ENCODE results near the gene TFF2. TPM values are rescaled to one million over a fixed set of nuclear protein-coding genes. Genes with fewer than 3 reads are reported as not detected.

TFF2 gene
- total and polyA plus RNA-seq, 2 donors from 2014 or later: not detected

DNA sequence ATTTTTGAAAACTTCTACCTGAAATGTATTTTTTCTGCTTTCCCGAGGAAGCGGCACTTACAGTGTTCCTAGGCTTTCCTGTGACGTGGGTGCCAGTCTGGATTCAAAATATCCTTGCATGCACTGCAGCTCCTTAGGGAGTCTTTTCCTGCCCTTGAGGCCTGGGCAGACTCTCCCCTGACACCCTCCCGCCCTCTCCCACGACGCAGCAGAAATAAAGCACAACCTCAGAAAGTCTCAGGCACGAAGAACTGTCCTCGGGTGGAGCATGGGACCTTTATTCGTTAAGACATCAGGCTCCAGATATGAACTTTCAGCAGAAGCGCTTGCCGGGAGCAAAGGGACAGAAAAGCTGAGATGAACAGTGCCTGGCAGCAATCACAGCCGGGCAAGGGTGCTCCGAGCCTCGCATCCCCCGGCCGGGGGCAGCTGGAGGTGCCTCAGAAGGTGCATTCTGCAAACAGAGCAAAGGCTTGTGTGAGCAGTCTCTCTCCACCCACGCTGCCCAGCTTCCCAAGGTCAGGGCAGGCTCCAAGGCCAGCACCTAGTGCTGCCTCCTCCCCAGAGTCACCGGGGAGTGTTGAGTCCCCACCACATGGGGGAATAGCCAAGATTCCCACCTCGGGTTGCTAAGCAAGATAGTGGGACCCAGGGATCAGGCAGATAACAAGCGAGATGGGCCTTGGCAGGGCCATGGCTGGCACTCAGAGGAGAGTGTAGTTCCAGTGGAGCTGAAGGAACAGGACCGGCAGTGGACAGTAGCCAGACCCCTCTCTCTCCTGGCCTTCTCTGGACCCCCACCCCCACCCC is 38.8 kb downstream of the TFF2 start:
- H3K27me3 ChIP-seq (ENCODE audit: control insufficient read depth, insufficient read depth, low read length): no peaks in the 10 kb centered on the region
- H3K9me3 ChIP-seq (ENCODE audit: control insufficient read depth in 2 of 3, insufficient read depth in 1 of 3, low read length in 3 of 3): no peaks in the 10 kb centered on the region
- no peak overlapping the region for H3K9ac ChIP-seq (ENCODE audit: low read length in 3 of 3)
- H3K4me3 ChIP-seq (ENCODE audit: low read length in 3 of 3): no peak overlapping the region
- intact Hi-C loops (cut with DNase I): no loop called here
- H3K27ac ChIP-seq (ENCODE audit: low read depth in 2 of 2, low read length in 2 of 2): no peak overlapping the region
- H3K4me1 ChIP-seq (ENCODE audit: control insufficient read depth in 2 of 3, insufficient read depth in 2 of 3, low read depth in 1 of 3, low read length in 3 of 3): peaks cover 0 to 3% (median 0%) of the 10 kb centered on the region in 3 donors
- TF ChIP-seq, protein P1, sequence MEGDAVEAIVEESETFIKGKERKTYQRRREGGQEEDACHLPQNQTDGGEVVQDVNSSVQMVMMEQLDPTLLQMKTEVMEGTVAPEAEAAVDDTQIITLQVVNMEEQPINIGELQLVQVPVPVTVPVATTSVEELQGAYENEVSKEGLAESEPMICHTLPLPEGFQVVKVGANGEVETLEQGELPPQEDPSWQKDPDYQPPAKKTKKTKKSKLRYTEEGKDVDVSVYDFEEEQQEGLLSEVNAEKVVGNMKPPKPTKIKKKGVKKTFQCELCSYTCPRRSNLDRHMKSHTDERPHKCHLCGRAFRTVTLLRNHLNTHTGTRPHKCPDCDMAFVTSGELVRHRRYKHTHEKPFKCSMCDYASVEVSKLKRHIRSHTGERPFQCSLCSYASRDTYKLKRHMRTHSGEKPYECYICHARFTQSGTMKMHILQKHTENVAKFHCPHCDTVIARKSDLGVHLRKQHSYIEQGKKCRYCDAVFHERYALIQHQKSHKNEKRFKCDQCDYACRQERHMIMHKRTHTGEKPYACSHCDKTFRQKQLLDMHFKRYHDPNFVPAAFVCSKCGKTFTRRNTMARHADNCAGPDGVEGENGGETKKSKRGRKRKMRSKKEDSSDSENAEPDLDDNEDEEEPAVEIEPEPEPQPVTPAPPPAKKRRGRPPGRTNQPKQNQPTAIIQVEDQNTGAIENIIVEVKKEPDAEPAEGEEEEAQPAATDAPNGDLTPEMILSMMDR (IDR thresholded peaks at IDR 0.05; ENCODE audit: borderline replicate concordance, extremely low read depth, insufficient read depth): no peak
- no peak for DNase-seq
- no peak for FAIRE-seq
- no peaks in the 10 kb centered on the region for H3K36me3 ChIP-seq (ENCODE audit: control insufficient read depth in 2 of 3, insufficient read depth in 3 of 3, low read length in 3 of 3)

DNA sequence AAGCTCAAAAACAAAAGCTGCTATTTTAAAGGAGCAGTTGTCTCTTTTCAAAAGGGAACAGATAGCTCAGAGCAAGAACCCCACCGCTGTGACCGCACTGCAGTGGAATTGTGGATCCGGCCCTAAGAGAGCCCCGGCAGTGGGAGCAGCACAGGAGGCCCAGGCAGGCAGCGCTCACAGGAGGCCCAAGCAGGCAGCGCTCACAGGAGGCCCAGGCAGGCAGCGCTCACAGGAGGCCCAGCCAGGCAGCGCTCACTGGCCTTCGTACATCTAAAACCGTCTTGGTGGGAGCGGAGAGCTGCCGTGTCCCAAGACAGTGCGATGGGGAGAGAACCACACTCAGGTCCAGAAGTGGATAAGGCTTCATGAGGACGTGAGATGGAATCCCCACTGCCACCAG is 39.6 kb downstream of the TFF2 start:
- no peaks in the 10 kb centered on the region for H3K27me3 ChIP-seq (ENCODE audit: control insufficient read depth, insufficient read depth, low read length)
- no peak overlapping the region for H3K27ac ChIP-seq (ENCODE audit: low read depth in 2 of 2, low read length in 2 of 2)
- H3K36me3 ChIP-seq (ENCODE audit: control insufficient read depth in 2 of 3, insufficient read depth in 3 of 3, low read length in 3 of 3): no peaks in the 10 kb centered on the region
- no peak overlapping the region for H3K9ac ChIP-seq (ENCODE audit: low read length in 3 of 3)
- no peaks in the 10 kb centered on the region for H3K9me3 ChIP-seq (ENCODE audit: control insufficient read depth in 2 of 3, insufficient read depth in 1 of 3, low read length in 3 of 3)
- peaks cover 0 to 3% (median 0%) of the 10 kb centered on the region in 3 donors for H3K4me1 ChIP-seq (ENCODE audit: control insufficient read depth in 2 of 3, insufficient read depth in 2 of 3, low read depth in 1 of 3, low read length in 3 of 3)
- no peak overlapping the region for H3K4me3 ChIP-seq (ENCODE audit: low read length in 3 of 3)
- DNase-seq (peak in 1 of 5 donors; percentile 68), FAIRE-seq (no peak)
- TF ChIP-seq, protein P1 (IDR thresholded peaks at IDR 0.05; ENCODE audit: borderline replicate concordance, extremely low read depth, insufficient read depth): no peak
- intact Hi-C loops (cut with DNase I): no loop called here

DNA sequence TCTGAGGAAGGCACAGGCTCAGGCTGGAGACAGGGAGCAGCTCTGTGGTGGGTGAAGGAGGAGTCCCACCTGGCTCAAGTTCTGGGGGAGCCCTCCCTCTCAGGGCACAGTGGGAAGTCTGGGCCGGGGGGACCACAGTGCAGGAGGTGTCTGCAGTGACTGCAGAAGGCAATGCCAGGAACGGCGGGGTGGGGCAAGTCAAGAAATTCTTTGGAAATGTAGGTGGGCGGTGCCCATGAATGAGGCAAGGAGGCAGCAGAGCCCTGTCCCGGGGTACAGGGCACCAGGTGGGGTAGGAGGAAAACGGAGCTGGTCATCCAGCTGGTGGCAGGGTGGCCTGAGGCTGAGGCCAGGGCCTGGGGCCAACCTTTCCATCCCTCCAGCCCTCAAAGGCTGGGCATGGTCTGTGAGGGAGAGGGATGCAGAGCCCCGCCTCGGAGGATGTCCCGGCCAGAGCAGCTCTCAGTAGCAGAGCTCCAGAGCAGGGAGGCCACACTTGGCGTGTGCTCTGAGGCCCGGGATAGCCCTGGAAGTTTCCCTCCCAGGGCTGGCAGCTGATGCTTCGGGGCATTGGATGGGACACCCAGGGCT is 40.3 kb downstream of the TFF2 start:
- Histone ChIP-seq H3K9me3 (ENCODE audit: control insufficient read depth in 2 of 3, insufficient read depth in 1 of 3, low read length in 3 of 3) (no peaks in the 10 kb centered on the region), H3K36me3 (ENCODE audit: control insufficient read depth in 2 of 3, insufficient read depth in 3 of 3, low read length in 3 of 3) (no peaks in the 10 kb centered on the region), H3K4me1 (ENCODE audit: control insufficient read depth in 2 of 3, insufficient read depth in 2 of 3, low read depth in 1 of 3, low read length in 3 of 3) (peaks cover 0 to 3% (median 0%) of the 10 kb centered on the region in 3 donors), H3K4me3 (ENCODE audit: low read length in 3 of 3) (no peak overlapping the region), H3K27me3 (ENCODE audit: control insufficient read depth, insufficient read depth, low read length) (no peaks in the 10 kb centered on the region), H3K9ac (ENCODE audit: low read length in 3 of 3) (no peak overlapping the region), H3K27ac (ENCODE audit: low read depth in 2 of 2, low read length in 2 of 2) (no peak overlapping the region)
- TF ChIP-seq, protein P1 (IDR thresholded peaks at IDR 0.05; ENCODE audit: borderline replicate concordance, extremely low read depth, insufficient read depth): no peak
- FAIRE-seq (no peak), DNase-seq (peak in 2 of 5 donors; percentile 46 to 61)
- intact Hi-C loops (cut with DNase I): no loop called here

Data from kidney (tissue), 14 donors.